ENCODE results near the gene MANBA.

Gene MANBA

DNA sequence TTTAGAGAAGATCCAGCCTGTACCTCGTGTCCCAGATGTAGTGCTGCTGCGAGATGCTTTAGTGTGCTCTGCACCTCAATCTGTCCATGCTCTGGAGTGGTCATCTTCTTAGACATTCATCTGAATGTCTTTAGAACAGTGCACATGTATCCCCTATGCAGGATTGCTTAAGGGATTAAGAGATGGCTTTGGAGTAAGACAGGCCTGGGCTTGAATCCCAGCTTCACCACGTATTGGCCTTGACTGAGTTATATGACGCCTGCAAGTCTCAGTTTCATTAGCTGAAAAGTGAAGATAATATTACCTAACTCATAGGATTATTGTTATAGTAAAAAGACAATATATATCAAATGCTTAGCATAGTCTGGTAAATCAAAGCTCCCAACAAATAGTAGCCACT lies 161.3 kb downstream of the MANBA start:
- Histone ChIP-seq H3F3A (ENCODE audit: control insufficient read depth, insufficient read depth) (no peaks in the 10 kb centered on the region), H3K4me2 (ENCODE audit: low read length) (no peak overlapping the region), H3K27me3 (ENCODE audit: control insufficient read depth, low read length) (no peaks in the 10 kb centered on the region), H3K4me1 (ENCODE audit: control insufficient read depth, low read length) (no peaks in the 10 kb centered on the region), H3K79me2 (ENCODE audit: control insufficient read depth, low read length) (no peaks in the 10 kb centered on the region), H3K9me2 (replicated peaks; ENCODE audit: control insufficient read depth, low read length) (no peaks in the 10 kb centered on the region), H4K20me1 (ENCODE audit: control insufficient read depth, insufficient read depth, low read depth, low read length) (no peaks in the 10 kb centered on the region), H3K27ac (ENCODE audit: low read depth, low read length) (no peak overlapping the region), H3K36me3 (ENCODE audit: control insufficient read depth, low read length) (peaks cover 79% of the 10 kb centered on the region), H3K9me3 (ENCODE audit: control insufficient read depth, insufficient read depth, low read length) (no peaks in the 10 kb centered on the region), H3K4me3 (ENCODE audit: low read length) (no peak overlapping the region)
- TF ChIP-seq, protein P1, sequence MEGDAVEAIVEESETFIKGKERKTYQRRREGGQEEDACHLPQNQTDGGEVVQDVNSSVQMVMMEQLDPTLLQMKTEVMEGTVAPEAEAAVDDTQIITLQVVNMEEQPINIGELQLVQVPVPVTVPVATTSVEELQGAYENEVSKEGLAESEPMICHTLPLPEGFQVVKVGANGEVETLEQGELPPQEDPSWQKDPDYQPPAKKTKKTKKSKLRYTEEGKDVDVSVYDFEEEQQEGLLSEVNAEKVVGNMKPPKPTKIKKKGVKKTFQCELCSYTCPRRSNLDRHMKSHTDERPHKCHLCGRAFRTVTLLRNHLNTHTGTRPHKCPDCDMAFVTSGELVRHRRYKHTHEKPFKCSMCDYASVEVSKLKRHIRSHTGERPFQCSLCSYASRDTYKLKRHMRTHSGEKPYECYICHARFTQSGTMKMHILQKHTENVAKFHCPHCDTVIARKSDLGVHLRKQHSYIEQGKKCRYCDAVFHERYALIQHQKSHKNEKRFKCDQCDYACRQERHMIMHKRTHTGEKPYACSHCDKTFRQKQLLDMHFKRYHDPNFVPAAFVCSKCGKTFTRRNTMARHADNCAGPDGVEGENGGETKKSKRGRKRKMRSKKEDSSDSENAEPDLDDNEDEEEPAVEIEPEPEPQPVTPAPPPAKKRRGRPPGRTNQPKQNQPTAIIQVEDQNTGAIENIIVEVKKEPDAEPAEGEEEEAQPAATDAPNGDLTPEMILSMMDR (IDR thresholded peaks at IDR 0.05; ENCODE audit: low read depth, low read length, poor library complexity, severe bottlenecking), result no peak
- no peak for TF ChIP-seq EZH2phosphoT487 (IDR thresholded peaks at IDR 0.05; ENCODE audit: borderline replicate concordance, low read length)

DNA sequence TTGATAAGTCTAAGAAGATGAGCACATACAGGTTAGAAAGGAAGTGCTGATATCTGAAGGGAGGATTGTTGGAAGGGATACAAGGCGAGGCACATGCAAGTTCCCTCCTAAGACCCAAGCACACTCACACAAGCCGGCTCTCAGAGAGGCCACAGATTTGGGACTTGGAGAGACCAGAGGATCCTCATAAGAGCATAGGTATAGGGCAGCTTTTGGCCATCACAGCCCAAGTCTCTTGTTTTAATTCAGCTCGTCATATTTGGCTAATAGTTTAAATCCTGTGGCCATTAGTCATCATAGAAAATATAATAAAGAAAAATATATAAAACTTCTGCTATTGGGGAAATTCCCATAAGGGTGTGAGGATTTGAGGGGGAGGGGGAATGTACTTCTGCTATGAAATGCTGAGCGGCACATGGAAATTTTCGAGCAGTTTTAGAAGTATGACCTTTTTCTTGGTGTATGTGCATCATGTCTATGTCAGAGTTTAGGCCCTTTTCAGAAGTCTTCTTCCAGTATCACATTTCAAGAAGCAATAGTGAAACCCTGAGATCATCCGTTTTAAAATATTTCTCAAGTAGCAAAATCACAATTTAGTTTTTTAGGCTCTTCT lies 161.9 kb downstream of the MANBA start:
- Histone ChIP-seq H3K4me1 (ENCODE audit: control insufficient read depth, low read length) (no peaks in the 10 kb centered on the region), H4K20me1 (ENCODE audit: control insufficient read depth, insufficient read depth, low read depth, low read length) (no peaks in the 10 kb centered on the region), H3K9me2 (replicated peaks; ENCODE audit: control insufficient read depth, low read length) (no peaks in the 10 kb centered on the region), H3K4me3 (ENCODE audit: low read length) (no peak overlapping the region), H3K79me2 (ENCODE audit: control insufficient read depth, low read length) (no peaks in the 10 kb centered on the region), H3K9me3 (ENCODE audit: control insufficient read depth, insufficient read depth, low read length) (no peaks in the 10 kb centered on the region), H3K4me2 (ENCODE audit: low read length) (no peak overlapping the region), H3K27ac (ENCODE audit: low read depth, low read length) (no peak overlapping the region), H3K36me3 (ENCODE audit: control insufficient read depth, low read length) (peaks cover 83% of the 10 kb centered on the region), H3K27me3 (ENCODE audit: control insufficient read depth, low read length) (no peaks in the 10 kb centered on the region), H3F3A (ENCODE audit: control insufficient read depth, insufficient read depth) (no peaks in the 10 kb centered on the region)
- TF ChIP-seq, protein P1 (IDR thresholded peaks at IDR 0.05; ENCODE audit: low read depth, low read length, poor library complexity, severe bottlenecking), result no peak
- no peak for TF ChIP-seq EZH2phosphoT487 (IDR thresholded peaks at IDR 0.05; ENCODE audit: borderline replicate concordance, low read length)

DNA sequence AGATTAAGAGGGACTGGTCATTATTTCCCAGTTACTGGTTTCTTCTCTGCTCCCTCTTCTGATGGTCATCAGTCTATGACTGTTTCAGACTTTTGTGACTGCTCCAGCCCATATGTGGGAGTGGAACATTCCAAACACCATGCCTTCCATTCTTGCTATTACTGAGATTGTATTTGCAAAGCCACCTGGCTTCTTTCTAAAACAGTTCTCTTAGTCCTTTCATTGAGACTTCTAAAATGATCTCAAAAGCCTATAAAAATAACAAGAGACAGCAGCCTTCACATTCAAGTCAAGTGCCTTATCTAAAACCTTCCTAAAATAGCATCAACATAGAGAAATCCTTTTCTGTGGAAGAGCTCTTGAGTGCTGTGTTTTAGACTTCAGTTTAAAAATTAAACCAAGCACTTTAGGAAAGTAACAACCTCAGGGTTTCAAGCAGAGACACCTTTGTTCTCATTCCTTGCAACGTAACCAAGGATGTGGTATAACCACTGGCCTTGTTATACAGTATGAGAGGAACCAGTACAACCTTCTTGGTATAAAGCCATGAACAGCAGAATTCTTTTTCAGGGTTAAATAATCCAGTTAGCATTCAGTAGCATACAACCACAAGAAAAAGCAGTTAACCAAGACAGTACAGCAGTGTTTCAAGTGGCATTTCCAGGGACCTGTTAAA lies 162.5 kb downstream of the MANBA start:
- no peaks in the 10 kb centered on the region for H3K9me2 ChIP-seq (replicated peaks; ENCODE audit: control insufficient read depth, low read length)
- no peaks in the 10 kb centered on the region for H4K20me1 ChIP-seq (ENCODE audit: control insufficient read depth, insufficient read depth, low read depth, low read length)
- H3K27me3 ChIP-seq (ENCODE audit: control insufficient read depth, low read length), result no peaks in the 10 kb centered on the region
- TF ChIP-seq EZH2phosphoT487 (IDR thresholded peaks at IDR 0.05; ENCODE audit: borderline replicate concordance, low read length), result no peak
- TF ChIP-seq, protein P1 (IDR thresholded peaks at IDR 0.05; ENCODE audit: low read depth, low read length, poor library complexity, severe bottlenecking), result no peak
- H3K79me2 ChIP-seq (ENCODE audit: control insufficient read depth, low read length), result no peaks in the 10 kb centered on the region
- peaks cover 79% of the 10 kb centered on the region for H3K36me3 ChIP-seq (ENCODE audit: control insufficient read depth, low read length)
- H3K4me2 ChIP-seq (ENCODE audit: low read length), result no peak overlapping the region
- no peaks in the 10 kb centered on the region for H3F3A ChIP-seq (ENCODE audit: control insufficient read depth, insufficient read depth)
- no peaks in the 10 kb centered on the region for H3K4me1 ChIP-seq (ENCODE audit: control insufficient read depth, low read length)
- H3K4me3 ChIP-seq (ENCODE audit: low read length), result no peak overlapping the region
- no peak overlapping the region for H3K27ac ChIP-seq (ENCODE audit: low read depth, low read length)
- no peaks in the 10 kb centered on the region for H3K9me3 ChIP-seq (ENCODE audit: control insufficient read depth, insufficient read depth, low read length)

All from DOHH2 (cell line).